HL-60/S4 treated with retinoic acid at 250 ng/mL for 4 days and 3 days (cell line): ENCODE results near the gene MKNK1.
"Not testable (repeated sequence)": the region's sequence is repeated elsewhere in the genome, so short reads cannot be mapped to it uniquely, and the experiment has no call there.

Source experiments
- in situ Hi-C: fragments of 300-500 bp; cut with MboI; formaldehyde crosslinking; loops from 2 replicates; pipeline ENCODE4 v1.7.0; 2022; ENCODE audit warnings: low sequenced_read_pairs

Gene MKNK1

DNA sequence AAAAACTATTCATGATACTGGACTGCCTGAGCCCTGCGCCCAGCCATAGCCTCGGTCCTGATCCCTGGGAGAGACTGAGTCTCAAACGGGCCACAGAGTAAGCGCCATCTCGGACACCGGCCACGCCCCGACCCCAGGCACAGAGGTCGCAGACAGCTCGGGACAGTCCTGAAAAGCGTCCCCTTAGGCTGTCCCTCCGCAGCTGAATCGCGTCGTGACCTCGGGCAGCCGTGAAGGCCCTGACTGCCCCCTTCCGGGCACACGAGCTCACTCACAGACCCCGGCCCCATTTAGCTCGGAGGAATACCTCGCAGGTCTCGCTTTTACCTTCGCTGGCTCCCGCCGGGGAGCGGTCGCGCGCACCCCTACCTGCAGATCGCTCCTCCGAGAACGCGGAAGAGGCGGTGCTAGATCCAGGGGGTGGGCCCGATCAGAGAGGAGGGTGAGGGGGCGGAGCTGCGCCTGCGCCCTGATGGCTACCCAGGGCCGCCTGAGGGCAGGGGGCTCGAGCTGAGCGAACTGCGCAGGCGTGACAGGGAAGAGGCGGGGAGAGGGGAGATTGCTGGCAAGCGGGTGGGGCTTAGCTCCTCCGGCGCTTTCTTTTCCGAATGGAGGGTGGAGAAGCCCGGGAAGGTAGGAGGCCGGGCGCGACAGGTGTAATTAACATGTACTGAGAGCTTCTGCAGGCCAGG is at the start of gene MKNK1:
Gene MKNK1 (minus strand): TSS at position 411 of the 692 bp plus-strand sequence. CDS start 20,941 bp downstream, outside the sequence.
- in situ Hi-C loops, result no loop called here

DNA sequence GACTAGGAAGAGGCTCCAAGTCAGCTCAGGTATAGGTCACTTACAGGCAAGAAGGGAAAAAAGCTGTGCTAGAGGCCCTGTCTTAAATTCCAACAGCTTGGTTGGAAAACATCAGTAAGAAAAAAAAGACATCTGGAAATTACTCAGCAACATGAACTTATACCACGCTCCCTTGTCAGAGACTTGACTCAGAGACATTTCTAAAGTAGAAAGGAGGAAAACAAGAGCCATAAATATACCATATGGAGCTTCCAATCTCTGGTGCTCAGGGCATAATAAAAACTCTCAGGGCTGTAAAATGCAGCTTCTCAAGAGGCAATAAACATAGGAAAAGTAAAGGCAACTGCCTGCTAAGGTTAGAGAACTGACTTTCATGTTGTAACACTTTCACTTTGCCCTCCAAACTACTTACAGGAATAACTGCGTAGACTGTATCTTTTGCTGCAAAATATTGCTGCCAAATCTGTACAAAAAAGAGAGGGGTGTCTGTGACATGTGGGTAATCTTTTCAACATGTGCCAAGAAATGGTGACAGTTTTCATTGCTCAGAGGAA is 49.4 kb upstream of the MKNK1 start:
- in situ Hi-C loops, result no loop called here

DNA sequence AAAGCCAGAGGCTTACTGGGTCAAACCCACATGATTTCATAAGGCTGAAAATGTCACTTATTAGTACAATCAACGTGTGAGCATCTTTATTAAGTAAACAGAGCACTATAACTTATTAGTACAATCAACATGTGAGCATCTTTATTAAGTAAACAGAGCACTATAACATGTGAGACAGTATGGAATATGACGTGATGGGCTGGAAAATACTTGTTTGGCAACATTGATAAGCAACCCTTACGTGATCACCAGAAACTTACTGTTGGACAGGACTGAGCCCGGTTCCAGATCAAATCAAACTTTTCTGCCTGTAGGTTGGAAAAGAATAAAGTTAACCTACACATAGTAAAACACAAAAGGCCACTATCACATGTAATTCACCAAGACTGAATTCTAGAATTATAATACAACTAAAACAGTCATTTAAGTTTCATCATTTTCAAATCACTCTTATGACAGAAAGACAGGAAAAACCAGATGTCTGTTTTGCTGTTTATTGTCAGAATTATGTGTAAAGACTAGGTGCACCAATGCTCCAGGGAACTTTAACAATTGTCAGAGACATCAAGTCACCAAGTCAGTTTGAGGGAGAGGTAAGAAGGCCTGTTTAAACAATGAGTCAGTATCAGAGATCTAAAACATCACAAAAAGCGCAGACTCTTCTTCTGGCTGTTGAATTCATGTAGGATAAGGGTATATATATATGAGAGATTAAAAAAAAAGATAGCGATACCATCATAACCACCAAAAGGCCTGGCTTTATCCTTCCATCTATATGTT is 48.4 kb upstream of the MKNK1 start:
- in situ Hi-C loops, result no loop called here

DNA sequence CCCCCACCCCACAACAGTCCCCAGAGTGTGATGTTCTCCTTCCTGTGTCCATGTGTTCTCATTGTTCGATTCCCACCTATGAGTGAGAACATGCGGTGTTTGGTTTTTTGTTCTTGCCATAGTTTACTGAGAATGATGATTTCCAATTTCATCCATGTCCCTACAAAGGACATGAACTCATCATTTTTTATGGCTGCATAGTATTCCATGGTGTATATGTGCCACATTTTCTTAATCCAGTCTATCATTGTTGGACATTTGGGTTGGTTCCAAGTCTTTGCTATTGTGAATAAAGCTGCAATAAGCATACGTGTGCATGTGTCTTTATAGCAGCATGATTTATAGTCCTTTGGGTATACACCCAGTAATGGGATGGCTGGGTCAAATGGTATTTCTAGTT is 47.1 kb upstream of the MKNK1 start:
- in situ Hi-C loops, result not testable (repeated sequence)

DNA sequence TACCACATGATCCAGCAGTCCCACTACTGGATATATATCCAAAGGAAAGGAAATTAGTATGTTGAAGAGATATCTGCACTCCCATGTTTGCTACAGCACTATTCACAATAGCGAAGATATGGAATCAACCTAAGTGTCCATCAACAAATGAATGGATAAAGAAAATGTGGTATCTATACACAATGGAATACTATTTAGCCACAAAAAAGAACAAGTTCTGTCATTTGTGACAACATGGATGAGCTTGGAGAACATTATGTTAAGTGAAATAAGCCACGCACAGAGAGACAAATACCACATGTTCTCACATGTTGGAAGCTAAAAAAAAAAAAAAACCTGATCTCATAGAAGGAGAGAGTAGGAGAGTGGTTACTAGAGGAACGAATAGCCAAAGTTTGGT is 46.4 kb upstream of the MKNK1 start:
- in situ Hi-C loops, result no loop called here

DNA sequence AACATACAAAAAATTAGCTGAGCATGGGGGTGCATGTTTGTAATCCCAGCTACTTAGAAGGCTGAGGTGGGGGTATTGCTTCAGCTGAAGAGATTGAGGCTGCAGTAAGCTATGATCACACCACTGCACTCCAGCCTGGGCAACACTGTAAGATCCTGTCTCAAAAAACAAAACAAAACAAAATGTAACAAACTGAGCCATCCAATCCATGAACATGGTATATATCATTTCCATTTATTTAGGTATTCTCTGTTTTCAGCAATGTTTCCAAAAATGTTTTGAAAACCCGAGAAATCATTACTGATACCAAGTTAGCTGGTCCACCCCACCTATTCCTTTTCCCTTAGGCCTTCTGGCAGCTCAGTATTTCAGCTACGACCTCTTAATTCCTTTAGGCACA is 45.7 kb upstream of the MKNK1 start:
- in situ Hi-C loops, result no loop called here

DNA sequence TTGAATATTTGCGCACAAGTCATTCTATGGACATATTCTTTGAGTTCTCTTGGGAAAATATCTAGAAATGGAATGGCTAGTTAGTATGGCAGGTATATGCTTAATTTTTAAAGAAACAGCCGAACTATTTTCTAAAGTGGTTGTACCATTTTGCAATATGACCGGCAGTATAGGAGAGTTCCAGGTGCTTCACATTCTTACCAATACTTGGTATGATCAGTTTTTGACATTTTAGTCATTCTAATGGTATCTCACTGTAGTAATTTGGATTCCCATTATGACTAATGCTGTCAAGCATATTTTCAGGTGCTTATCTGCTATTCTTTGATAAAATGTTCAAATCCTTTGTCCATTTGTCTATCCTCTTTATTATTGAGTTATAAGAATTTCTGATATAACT is 43.5 kb upstream of the MKNK1 start:
- in situ Hi-C loops, result no loop called here

DNA sequence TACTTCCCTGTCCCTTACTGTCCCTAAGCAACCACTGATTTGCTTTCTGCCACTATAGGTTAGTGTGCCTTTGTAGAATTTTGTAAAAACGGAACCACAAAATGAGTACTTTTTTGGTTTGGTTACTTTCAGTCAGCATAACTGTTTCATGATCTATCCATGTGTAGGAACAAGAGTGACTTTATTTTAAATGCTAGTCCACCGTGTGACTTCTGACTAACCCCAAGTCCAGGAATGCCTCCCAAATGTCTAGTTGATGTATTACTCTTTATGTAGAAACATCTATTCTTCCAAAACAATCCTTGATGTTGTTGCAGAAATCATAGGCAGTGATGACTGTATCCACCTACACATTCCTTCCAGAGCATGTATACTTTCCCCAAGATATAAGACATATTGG is 42.8 kb upstream of the MKNK1 start:
- in situ Hi-C loops, result no loop called here

DNA sequence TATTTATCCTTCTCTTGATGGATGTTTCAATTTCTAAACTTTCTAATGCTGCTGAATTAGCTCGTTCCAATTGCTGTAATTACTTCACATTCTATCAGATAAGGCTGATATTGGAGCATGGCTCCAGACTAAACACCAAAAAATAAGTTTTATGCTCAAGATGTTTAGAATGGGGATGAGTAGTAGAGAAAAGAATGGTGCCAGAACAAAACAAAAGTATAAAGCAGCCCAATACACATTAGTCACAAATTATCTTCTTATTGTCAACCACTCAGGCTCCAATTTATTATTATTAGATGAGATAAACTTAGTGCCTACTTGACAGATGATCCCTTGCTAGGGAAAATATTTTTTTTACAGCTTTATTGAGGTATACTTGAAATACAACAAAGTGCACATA is 42.3 kb upstream of the MKNK1 start:
- in situ Hi-C loops, result no loop called here

DNA sequence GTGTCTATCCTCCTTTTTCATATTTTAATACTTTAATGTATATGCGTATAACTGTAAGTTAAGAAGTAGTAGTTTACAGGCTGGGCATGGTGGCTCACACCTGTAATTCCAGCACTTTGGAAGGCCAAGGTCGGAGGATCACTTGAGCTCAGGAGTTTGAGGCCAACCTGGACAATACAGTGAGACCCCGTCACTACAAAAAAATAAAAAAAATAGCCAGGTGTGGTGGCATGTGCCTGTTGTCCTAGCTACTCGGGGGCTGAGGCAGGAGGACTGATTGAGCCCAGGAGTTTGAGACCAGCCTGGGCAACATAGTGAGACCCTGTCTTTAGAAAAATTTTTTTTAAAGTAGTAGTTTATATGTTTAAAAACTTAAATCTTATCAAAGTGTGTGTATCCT is 41.7 kb upstream of the MKNK1 start:
- in situ Hi-C loops, result no loop called here

DNA sequence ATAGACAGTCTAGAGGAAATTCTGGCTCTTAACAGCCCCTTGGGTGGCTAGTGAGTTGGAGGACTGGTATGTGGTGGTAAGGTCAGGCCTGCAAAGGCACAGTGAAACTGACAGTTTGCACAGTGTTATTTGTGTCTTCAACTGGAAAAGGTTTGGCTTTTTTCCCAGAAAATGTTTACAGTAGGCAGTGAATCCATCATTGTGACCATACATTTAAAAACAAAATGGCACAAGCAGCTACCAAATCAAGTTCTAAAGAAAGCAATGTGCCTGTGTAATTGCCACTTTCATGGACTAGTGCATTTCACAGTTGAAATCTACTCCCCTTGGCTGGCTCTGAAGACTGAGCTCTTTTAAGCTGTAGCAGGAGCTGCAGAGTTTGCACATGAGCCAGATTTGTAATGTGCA is 39.3 kb upstream of the MKNK1 start:
- in situ Hi-C loops, result no loop called here

DNA sequence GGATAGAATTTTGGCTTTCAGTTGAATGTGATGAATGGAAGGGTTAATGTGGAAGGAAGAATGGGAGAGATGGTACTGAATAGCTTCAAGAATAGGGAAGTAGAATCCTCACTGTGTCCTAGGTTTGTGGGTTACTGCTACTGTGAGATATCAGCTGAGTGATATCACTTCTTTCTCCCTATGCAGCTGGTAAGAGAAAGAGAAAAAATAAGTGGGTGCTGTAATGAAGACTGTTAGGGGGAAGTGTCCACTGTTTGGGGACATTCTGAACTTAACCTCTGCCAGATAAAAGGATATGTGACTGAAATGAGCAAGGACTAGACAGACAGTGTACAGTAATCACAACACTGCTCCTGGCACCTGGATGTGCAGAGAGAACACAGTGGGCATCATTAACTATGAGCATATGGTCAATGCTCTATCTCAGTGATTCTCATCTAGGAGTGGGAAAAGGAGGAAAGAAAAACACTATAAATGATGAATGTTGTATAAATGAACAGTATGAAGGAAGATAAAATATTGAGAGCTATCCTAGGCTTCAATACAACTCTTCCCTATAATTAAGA is 38.1 kb upstream of the MKNK1 start:
- in situ Hi-C loops, result no loop called here

DNA sequence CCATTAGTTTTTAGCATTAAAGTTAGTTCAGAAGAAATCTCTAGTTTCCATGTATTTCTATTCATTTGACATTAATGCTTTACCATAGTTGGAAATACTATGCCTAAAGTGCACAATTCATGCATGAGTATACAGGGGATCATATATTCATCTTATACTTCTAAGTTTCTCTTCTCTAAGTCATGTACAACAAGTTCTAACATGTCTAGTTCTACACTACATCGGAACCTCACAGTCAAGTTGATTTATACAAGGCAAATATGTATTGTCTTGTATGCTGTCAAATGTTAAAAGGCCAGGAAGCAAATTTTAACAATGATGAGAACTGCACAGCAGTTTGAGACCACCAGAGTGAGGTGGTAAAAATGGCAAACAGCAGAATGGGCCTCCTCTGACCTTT is 35.5 kb upstream of the MKNK1 start:
- in situ Hi-C loops, result no loop called here

DNA sequence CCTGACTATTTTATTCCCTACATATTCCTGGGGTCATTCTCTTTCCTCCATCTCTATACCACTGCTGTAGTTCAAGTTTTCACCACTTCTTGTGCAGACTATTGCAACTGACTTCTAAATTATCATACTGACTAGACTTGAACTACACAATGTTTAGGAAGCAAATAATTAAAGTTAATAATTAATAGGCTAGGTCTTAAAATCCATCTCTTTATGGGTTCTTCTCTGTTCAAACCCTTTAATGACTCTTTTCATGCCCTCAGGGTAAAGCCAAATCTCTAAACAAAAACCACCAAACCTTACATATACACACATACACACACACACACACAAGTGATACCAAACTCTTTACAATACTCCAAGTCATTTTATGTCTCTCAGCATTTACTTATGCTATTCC is 34.9 kb upstream of the MKNK1 start:
- in situ Hi-C loops, result no loop called here

DNA sequence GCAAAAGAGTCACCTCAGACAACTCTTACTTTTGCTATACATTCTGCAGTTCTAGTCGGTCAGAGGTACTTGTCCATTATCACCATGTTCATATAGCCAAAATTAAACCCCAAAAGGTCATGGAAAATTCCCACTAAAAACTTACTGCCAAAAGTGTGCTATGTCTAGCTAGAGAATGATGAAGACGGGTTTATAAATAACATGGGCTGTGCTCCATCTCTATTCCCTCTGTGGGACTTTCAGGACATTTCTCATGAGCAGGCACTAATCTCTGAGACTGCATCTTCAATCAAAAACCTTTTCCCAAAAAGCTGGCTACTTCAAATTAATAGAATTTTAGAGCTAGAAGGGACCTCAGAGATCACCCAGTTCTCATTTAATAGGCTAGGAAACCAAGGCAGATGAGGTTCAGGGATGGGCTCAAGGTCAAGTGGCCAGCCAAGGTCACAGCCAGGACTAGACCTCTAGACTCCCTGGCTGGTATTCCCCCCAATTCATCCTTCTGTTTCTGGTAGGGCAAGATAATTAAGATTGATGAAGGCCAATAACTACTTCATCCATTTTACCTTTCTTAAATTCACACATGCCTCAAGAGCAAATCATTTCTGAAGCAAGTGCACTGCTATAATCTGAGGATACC is 33.5 kb upstream of the MKNK1 start:
- in situ Hi-C loops, result no loop called here

DNA sequence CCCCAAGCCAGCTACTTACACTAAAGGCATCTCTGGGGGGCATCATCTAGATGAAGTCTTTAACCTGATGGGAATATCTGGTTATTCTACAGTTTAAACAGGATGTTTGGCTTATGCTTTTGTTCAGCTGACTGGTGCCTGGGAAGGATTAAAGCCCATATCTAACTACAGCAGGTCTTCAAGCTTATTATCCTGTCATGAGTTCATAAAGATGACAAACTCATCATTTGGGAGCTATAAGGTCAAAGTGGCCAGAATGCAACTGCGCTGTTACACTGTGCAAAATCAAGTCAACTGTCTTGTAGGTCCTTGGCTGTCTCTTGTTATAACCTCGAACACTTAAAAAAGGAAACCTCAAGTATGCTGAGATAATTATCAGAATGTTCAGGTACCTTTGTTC is 31.1 kb upstream of the MKNK1 start:
- in situ Hi-C loops, result no loop called here

DNA sequence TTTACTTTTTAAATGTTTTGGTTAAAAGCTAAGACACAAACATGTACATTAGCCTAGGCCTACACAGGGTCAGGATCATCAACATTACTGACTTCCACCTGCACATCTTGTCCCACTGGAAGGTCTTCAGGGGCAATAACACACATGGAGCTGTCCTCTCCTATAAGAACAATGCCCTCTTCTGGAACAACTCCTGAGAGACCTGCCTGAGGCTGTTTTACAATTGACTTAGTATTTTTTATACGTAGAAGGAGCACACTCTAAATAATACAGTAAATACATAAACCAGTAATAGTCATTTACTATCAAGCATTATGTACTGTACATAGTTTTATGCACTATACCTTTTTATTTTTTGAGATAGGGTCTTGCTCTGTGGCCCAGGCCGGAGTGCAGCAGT is 26.7 kb upstream of the MKNK1 start:
- in situ Hi-C loops, result no loop called here

DNA sequence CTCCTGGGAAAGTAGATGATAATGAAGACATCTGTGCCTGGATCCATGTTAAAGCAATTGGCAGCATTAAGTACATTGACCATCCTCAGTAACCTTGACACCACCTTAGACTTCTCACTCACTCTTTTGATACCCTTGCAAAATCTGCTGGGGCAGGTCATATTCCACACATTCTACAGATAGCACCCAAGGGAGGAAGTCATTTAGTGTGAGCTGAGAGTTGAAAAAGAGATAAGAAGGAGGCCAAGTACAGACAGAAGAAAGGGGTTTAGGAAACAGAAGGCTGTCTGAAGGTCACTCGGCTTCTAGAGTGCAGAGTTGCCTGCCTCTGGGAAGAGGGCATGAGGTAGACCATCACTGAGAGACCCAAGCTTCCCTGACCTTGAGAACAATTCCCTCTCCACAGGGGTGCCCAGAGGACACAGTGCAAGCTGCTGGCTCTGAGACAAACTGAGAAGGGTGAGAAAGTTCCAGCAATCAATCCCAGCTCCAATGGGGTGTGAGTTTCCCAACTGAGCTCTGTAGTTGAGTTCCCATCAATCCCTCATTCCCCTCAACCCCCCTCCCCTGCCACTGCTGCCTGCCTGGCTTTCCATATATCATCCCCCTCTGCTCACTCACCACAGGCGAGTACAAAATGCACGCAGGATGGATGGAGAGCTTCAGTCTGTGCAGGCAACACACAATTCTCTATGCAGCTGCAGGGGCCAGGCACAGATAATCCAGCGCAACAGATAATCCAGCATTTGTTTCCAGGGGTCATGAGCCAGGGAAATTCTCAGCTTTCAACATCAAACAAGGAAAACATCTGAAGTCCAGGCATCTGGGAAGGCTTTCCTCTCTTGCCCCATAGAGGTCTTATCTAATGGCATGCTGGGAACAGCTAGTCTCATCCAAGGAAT is 19.9 kb upstream of the MKNK1 start:
- in situ Hi-C loops, result no loop called here

DNA sequence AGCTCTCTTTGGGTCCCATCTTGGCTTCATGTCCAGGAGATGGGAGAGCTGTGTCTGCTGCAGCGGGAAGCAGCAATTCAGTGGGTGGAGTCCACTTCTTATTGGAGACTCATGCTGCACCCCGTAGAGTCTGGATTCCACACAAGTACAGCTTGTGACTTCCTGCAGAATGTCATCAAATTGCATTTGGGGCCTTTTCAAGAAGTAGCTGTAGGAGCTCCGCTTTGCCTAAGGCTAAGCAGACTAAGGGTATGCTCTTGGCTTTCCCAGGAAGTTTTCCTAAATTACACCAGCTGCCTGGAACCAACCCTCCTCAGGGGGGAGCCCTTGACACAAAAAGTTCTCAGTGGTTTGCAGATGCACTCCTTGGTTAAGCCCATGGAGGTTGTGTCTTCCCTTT is 18.3 kb upstream of the MKNK1 start:
- in situ Hi-C loops, result no loop called here

DNA sequence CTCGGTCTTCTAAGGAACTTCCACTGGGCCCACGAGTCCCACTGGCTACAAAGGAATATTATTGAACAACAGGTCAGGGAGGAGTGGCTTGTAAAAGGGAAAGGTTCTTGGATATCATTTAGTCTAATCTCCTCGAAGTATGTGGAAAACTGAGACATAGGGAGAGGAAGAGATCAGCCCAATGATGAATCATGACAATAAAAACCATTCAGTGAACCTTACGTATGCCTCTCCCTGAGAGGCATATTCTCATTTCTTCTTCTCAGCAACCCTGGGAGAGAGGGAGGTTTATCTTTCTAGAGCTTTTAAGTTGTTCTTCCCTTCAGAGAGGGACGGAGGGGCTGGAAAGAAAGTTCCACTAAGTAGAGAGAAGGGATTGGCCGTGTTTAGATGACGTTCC is 17.9 kb upstream of the MKNK1 start:
- in situ Hi-C loops, result no loop called here
